HG03039 (cell line): ENCODE results near the gene STK32A.
"Not testable (repeated sequence)": the region's sequence is repeated elsewhere in the genome, so short reads cannot be mapped to it uniquely, and the experiment has no call there.

ENCODE experiments used
- ATAC-seq: cut with Tn5 transposase; IDR thresholded peaks from one replicate; pipeline ENCODE4 v1.9.1; 2021; ENCODE audit warnings: mild to moderate bottlenecking, moderate library complexity; ENCODE audit not compliant: unreplicated experiment

STK32A gene

DNA sequence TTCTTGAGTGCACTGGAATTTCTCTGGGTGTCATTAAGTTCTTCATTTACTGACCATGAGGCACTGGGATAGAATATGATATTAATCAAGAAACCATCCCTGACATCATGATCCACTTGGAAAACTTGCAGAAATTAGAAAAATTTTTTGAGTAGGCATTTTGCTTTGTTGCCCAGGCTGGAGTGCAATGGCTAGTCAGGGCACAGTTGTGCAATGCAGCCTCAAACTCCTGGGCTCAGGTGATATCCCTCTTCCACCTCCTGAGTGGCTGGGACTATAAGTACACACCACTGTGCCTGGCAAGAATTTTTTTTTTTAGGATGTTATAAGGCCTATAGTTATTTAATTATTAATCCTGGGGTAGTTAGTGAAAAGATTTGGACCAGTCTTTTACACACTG is 106.5 kb downstream of the STK32A start:
- ATAC-seq = no peak

DNA sequence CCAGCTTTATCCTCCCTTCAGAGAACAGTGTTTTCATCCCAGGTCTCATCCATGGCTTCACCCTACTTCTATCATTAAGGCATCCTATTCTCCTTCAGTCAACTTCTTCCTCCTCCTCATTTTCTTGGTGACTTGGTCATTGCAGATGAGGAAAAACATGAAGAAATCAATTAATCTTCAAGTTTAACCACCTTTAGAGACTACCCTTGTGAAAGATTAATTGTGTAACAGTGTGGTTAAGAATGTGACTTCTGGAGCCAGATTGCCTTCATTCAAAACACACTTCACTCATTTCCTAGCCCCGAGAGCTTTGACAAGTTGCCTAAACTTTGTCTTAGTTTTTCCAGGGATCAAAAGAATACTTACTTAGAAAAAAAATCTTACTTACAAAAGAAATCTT is 110.0 kb downstream of the STK32A start:
- ATAC-seq = no peak

DNA sequence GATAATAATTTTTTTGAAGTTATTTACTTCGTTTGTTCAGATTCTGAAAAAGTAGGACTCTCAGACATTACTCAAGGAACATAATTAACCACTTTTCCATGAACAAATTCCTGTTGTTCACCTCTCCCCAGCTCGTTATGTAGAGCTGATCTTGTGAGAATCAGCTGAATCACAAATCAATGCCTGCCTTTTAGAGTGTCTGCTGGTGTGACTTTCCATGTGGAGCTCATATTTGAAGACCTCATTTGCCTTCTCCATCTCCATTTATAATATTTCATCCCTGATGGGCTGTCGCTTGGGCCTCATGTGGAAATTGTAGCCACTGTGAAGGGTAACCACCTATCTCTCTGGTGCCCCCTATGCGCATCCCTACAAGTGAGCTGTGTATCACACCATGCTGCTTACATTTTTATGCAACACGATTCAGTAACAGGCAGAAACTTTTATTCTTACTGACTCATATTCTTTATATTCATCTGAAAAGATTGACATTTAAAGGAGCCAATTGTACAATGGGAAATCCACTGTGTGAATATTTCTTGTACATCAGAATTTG is 111.3 kb downstream of the STK32A start:
- ATAC-seq = no peak

DNA sequence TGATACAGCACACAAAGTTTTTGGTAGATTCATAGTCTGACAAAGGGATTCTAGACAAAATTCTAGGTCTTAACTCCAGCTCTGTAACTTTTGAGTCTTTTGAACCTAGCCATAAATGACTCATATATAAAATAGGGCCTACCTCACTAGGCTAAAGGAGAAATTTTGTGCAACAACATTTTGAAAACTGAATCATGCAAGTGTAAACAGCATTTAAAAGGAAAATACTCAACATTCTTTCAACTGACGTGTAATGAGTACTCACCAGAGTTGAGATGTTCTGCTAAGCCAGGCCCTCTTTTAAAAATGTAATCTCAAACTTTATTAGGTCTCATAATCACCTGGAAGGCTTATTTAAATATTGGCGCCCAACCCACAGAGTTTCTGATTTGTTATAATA is 113.2 kb downstream of the STK32A start:
- no peak for ATAC-seq

DNA sequence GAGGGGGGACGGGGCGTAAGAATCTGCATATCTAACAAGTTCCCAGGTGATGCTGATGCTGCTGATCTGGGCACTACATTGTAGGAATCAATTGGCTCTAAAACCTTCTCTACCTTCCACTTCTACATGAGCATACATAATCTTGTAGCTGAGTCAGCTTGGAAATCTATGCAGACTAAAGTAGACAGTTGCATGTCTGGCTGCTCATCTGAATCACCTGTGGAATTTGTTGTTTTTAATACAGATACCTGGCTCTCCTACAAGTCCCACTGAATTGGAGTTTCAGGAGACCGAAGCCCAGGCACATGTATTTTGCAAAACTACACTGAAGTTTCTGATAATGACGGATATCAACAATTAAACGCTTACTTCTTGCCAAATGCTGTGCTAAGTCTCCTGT is 113.6 kb downstream of the STK32A start:
- no peak for ATAC-seq

DNA sequence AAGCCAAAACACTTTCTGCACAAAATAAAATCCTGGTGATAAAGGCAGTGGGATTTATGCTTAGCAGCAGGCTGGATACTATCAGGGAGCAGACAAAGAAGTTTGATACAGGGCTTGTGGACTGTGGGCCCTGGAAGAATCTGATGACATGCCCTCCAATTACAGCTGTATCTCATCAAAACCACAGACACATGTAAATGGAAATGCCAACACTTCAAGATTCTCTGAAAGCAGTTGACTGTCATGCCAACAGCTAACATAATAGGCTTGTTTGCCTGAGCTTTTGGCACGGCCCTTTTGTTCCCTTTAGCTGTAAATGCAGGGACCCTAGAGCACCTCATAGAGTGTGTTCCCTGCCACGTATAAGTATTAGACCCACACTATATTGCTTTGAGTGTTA is 114.4 kb downstream of the STK32A start:
- no peak for ATAC-seq

- no peak for ATAC-seq
These were observed 124.3 kb downstream of the STK32A start for GRCh38 chr5:147359101-147359500.

DNA sequence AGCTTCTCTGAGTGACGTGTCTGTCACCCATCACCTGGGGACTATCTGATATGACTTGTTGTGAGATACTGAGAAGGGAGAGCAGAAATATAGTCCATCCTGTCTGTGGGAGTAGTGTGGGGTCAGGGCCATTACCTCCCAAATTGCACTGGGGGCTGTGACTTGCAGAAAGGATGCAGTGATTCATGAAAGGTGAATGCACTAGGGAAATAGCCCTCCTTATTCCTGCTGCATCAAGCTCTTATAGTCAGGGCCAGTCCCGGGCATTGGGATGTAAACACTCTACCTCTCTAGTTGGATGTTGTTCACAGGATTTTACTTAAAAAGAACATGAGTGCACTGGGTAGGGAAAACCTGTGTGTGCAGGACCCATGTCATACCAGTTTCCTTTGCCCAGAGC is 124.8 kb downstream of the STK32A start:
- ATAC-seq = no peak

DNA sequence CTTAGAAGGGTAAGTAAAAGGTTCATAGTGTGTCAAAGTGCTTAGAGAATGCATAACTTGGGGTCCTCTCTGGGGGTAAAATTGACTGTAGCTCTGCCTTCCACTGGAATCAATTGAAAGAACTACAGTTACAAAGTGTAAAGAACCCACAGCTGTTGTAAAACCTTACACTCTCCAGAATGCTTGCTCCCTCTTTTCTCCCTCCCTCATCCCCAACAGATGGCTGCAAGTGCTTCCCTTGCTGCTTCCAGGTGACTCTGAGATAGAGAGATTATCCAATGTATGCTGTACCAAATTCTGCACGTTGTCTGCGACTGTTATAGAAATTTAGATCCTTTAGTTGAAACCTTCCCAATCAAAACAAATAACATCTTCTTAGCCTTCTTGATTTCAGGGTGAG is 126.0 kb downstream of the STK32A start:
- ATAC-seq = no peak

DNA sequence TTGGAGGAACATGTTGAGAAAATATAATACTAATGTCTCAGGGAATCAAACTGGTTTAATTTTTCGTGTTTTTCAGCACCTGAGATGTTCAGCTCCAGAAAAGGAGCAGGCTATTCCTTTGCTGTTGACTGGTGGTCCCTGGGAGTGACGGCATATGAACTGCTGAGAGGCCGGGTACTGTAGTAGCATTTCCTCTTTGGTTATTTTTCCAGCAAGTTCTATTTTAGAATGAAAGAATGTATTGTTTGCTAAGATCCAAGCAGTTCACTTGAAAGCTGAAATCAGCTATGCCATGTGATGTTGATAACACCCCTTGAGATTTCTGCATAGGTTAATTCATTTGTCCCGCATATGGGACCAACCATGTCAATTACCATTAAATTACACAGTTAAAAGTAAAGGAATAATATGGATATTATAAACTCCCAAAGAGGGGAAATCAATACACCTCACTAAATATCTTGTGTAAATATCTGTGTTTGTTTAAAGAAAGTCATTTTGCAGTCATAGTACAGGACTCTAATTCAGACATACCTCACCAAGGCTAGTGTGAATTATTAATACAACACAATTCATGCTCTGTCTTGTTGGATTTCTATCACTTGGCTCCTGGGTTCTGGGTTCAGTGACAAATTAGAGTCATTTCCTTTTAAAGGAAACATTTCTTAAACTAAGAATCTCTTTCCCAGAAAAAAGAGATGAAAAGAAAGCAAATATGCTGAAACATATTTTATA is 126.8 kb downstream of the STK32A start:
- no peak for ATAC-seq

GRCh38 chr5:147367381-147367780 is 132.6 kb downstream of the STK32A start:
- ATAC-seq = not testable (repeated sequence)

DNA sequence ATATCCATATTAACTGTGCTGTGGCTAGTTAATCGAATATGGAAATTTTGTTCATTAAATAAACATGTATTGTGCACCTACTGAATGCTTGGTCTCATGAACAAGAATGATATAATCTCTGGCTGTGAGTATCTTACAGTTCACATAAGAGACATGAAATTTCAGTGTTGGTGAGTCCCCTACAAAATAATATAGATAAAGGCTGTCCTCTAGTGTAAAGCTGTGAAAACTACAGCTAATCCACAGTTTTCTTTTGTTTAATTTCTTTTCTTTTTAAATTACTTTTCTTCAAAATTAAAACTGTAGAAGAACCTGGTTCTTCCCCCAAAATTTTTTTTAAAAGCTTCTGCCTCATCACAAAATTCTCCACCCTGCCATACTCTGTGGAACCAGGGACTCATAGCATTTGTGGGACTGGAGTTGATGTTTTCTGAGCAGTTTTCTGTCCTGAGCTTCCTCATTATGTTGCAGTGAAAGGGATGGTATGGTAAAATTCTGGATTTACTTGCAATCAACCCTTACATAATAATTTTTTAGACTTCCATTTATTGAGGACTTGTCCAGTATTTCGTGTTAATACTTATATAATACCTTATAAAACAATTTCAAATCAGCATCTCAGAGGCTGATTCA is 135.0 kb downstream of the STK32A start:
- ATAC-seq = no peak

- ATAC-seq = no peak
These were observed 136.5 kb downstream of the STK32A start for GRCh38 chr5:147371290-147371689.

DNA sequence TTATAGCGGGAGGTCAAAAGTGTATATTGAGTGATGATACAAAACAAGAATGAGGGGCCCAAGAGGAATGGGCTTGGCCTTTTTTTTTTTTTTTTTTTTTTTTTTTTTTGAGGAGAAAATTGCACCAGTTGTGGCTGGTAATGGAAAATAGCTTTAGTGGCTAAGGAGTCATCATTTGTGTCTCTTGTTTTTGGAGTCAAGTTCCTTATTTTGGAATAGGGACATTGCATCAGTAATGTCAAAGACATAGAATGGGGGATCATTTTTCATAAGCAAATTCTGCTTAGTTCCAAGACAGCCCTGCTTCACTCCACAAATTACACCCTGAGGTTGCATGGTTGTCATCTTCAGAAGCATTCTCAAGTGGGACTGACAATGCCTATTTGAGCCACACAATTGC is 137.4 kb downstream of the STK32A start:
- no peak for ATAC-seq

GRCh38 chr5:147373328-147373727 is 138.5 kb downstream of the STK32A start:
- no peak for ATAC-seq

DNA sequence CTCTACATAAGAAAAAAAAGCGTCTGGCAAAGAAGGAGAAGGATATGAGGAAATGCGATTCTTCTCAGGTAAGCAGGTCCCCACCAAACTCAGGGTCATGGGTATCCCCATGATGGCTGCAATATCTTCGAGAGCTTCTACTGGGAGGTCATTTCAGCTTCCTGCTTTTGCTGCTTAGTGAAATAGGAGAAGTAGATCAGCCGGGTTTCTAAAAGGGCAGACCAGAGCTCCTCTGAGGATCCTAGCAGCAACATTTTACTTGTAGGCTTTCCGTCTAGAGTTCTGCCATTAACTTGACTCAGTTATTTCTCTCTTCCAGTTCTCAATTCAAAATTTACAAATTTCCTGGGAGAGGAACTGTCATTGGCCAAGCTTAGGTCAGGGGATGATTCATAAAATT is 140.3 kb downstream of the STK32A start:
- no peak for ATAC-seq

GRCh38 chr5:147377682-147378081 is 142.9 kb downstream of the STK32A start:
- ATAC-seq = no peak

DNA sequence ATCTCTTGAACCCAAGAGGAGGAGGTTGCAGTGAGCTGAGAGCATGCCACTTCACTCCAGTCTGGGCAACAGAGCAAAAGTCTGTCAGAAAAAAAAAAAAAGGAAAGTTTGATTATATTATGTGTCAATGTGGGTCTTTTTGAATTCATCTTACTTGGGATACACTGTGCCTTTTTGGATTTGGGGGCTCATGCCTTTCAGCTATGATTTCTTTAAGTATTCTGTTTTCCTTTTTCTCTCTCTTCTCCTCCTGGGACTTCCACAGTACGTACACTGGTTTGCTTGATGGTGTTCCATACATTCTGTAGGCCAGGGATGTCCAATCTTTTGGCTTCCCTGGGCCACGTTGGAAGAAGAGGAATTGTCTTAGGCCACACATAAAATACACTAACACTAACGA is 146.7 kb downstream of the STK32A start:
- ATAC-seq = no peak

GRCh38 chr5:147382776-147383175 is 147.9 kb downstream of the STK32A start:
- ATAC-seq = no peak

DNA sequence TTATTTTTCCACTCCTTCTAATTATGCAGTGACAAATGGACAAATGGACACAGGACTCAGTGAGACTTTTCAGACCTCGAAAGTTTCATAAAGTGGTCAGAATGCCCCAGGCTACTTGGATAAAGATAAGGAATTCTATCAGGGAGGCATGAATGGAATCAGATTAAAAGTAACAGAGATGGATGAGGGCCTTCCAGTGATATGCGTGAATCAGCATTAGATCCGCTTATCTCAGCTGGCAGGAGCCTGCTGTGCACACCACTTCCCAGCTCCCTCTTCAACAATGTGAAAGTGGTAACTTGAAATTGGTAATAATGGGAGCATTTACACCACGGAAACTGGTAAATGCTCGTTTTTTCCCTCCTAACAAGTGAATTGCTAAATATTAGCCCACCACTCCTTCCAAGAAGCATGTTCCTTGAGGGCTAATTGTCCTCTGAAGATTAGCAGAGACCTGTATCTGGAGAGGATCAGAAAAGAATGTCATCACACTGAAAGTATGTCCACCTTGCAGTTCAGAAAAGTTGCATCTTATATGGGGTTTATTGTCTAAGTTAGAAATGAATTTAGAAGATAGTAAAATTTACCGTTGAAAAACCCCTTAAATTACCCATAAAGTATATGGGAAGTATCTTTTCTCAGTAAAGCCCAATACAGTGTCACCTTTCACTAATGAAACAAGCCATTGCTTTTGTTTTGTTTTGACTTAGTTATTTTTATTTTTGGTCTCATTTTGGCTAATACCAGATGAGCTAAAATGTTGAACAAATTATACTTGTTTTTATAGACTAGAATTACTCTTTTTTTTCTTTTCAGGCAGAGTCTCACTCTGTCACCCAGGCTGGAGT is 149.7 kb downstream of the STK32A start:
- no peak for ATAC-seq

DNA sequence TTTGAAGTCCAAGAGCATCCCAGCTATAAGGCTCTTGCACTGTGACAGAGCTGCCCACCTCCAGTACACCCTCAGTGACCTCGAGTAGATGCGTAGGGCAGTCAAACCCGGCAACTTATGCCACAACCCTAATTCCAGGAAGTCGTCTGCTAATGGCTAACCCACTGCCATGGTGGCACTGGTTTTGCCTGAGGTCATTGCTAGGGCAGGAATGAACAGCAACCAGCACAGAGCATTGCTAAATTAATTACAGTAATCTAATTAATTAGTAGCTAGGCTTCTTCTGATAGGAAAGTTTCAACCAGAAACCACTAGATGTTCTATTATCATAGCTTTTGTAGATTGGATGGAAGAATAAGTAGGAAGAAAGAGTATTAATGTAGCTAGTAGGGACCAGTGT is 152.3 kb downstream of the STK32A start:
- ATAC-seq = no peak
